DND-41 (cell line): Measurements from ENCODE around the gene CARNS1.

Experiments used
- CTCF ChIP-seq: IDR thresholded peaks from 2 replicates; pipeline ENCODE4 v1.5.1; 2012; ENCODE audit warnings: borderline replicate concordance, low read length, moderate library complexity, mild to moderate bottlenecking; ENCODE audit not compliant: poor library complexity, severe bottlenecking; ENCODE audit errors: extremely low read depth
- EZH2 ChIP-seq: IDR thresholded peaks from 3 replicates; pipeline ENCODE4 v1.6.1; 2012; ENCODE audit warnings: borderline replicate concordance, low read depth, mild to moderate bottlenecking, moderate library complexity, low read length, inconsistent platforms; ENCODE audit not compliant: severe bottlenecking

GRCh38 chr11:67437809-67438157, 22.3 kb downstream of the CARNS1 start:
- TF ChIP-seq CTCF (peak; percentile 3), EZH2 (no peak)
